Endometrium (tissue), 2 donors: ENCODE data around the gene OR8U1.
"Not testable (repeated sequence)": the region's sequence is repeated elsewhere in the genome, so short reads cannot be mapped to it uniquely, and the experiment has no call there.

Experiments
- FAIRE-seq: peaks from 2 replicates; lab custom pipeline; 2012; peaks lifted over from hg19 to GRCh38; lab: Jason Lieb, UNC
- donor health status: control.
- donor health status: control.

Gene OR8U1

GRCh38 chr11:56375324-56375723 lies at the start of gene OR8U1:
Gene OR8U1 (plus strand): TSS chr11:56375624. CDS start chr11:56375624, 0 bp downstream.
- no peak for FAIRE-seq

GRCh38 chr11:56331861-56332491 lies 43.4 kb upstream of the OR8U1 start:
- FAIRE-seq, result no peak

- no peak for FAIRE-seq
Observed at GRCh38 chr11:56333156-56333555, 42.3 kb upstream of the OR8U1 start.

GRCh38 chr11:56340289-56340688 lies 35.1 kb upstream of the OR8U1 start:
- no peak for FAIRE-seq

- FAIRE-seq, result no peak
Observed at GRCh38 chr11:56345739-56346138, 29.7 kb upstream of the OR8U1 start, which contains the start of gene OR8K1. Gene OR8K1 (plus strand): TSS chr11:56346039. CDS start chr11:56346039, 0 bp downstream.

- FAIRE-seq, result no peak
Observed at GRCh38 chr11:56353991-56354390, 21.4 kb upstream of the OR8U1 start, which contains the start of gene OR8J1. Gene OR8J1 (plus strand): TSS chr11:56354291. CDS start chr11:56360247, 5,956 bp downstream.

GRCh38 chr11:56380120-56380519 lies 4.7 kb downstream of the OR8U1 start:
- FAIRE-seq, result no peak

GRCh38 chr11:56394381-56394780 lies 19.0 kb downstream of the OR8U1 start:
- FAIRE-seq, result no peak

- no peak for FAIRE-seq
Observed at GRCh38 chr11:56396047-56396446, 20.6 kb downstream of the OR8U1 start.

- FAIRE-seq, result not testable (repeated sequence)
Observed at GRCh38 chr11:56401858-56402461, 26.5 kb downstream of the OR8U1 start.

- FAIRE-seq, result no peak
Observed at GRCh38 chr11:56404393-56404792, 29.0 kb downstream of the OR8U1 start.

GRCh38 chr11:56410801-56411200 lies 35.4 kb downstream of the OR8U1 start:
- no peak for FAIRE-seq

- FAIRE-seq, result no peak
Observed at GRCh38 chr11:56412396-56412795, 37.0 kb downstream of the OR8U1 start, which contains the start of gene OR5AL1. Gene OR5AL1 (plus strand): TSS chr11:56412696.
